Stimulated activated CD4-positive, alpha-beta T cell treated with anti-CD3 and anti-CD28 coated beads, Interleukin-4, amount 100 ng/mL, for 24 hours (primary cell): ENCODE results near the gene HSD3B7.

Experiments
- DNase-seq: peaks from one replicate; pipeline ENCODE4 v3.0.0-alpha.2; 2020

HSD3B7 gene

DNA sequence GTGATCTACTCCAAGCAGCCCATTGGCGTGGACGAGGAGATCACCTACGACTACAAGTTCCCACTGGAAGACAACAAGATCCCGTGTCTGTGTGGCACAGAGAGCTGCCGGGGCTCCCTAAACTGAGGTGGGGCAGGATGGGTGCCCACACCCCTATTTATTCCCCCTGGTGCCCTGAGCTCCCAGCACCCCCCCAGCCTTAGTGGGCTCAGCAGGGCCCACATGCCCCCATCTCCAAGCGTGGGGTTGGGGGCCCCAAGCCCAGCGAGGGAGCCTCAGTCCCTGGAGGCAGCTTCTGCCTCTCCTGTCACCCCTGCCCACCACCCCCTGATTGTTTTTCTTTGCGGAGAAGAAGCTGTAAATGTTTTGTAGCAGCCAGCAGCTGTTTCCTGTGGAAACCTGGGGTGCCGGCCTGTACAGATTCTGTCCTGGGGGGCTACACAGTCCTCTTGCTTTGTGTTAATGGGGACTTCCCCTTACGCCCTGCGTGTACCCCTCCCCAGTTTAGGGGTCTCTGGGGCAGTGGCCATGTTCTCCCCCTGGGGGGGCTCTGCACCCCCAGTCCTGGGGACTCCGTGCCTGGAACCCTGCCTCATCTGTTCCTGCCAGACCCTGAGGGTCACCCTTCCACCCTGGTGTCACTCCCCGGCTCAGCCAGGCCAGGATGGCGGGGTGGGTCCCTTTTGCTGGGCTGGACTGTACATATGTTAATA lies 953 bp upstream of the HSD3B7 start:
- DNase-seq, result no peak

GRCh38 chr16:30985401-30986128 lies 558 bp downstream of the HSD3B7 start:
- no peak for DNase-seq

DNA sequence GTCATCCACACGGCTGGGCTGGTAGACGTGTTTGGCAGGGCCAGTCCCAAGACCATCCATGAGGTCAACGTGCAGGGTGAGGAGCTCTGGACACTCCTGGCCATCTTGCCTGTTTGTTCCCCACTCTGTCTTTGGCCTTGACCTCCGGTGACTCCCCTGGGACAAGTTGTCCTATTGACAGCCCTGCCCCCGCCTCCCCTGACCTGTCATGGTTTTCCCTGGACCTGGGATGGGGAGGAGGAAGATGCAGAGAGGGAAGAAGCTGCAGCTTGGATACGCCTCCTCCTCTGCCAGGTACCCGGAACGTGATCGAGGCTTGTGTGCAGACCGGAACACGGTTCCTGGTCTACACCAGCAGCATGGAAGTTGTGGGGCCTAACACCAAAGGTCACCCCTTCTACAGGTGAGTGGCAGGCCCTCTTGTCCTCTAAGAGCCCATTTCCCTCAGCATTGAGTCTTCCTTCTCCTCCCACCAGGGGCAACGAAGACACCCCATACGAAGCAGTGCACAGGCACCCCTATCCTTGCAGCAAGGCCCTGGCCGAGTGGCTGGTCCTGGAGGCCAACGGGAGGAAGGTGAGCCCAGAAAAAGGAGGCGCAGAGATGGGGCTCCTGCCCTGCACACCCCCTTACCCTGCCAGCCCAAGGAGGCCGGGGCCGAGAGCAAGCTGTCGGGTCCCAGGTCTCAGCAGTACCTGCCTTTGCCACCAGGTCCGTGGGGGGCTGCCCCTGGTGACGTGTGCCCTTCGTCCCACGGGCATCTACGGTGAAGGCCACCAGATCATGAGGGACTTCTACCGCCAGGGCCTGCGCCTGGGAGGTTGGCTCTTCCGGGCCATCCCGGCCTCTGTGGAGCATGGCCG lies 1.4 kb downstream of the HSD3B7 start:
- DNase-seq, result no peak

DNA sequence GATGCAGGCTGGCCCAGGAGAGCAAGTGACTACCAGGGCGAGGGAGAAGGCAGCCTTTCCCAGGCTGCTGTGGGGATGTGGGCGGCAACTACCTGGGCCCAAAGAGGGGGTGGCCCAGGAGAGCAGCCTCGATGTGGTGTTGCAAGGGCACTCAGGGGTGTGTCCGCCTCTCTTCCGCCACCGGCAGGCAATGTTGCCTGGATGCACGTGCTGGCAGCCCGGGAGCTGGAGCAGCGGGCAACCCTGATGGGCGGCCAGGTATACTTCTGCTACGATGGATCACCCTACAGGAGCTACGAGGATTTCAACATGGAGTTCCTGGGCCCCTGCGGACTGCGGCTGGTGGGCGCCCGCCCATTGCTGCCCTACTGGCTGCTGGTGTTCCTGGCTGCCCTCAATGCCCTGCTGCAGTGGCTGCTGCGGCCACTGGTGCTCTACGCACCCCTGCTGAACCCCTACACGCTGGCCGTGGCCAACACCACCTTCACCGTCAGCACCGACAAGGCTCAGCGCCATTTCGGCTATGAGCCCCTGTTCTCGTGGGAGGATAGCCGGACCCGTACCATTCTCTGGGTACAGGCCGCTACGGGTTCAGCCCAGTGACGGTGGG lies 2.7 kb downstream of the HSD3B7 start:
- no peak for DNase-seq

- no peak for DNase-seq
Measured at GRCh38 chr16:30989469-30990047, 4.6 kb downstream of the HSD3B7 start.

DNA sequence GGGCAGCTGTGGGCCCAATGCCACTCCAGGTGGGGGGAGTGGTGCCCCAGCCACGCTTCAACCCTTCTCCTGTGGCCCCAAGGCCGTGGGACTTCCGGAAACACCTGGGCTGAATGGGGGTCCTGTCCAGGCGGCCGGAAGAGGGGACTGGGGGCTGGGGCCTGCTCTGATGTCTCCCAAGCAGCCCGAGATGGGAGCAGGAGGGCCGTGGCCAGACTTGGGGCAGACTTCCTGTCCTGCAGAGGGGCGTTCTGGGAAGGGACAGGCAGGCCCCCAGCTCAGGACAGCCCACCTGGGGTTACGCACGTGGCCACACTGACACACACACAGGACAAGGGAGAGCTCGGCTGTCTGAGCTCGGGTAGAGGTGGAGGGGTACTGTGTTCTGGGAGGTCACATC lies 5.1 kb downstream of the HSD3B7 start:
- no peak for DNase-seq

GRCh38 chr16:30991052-30991451 lies 6.0 kb downstream of the HSD3B7 start:
- DNase-seq, result no peak

DNA sequence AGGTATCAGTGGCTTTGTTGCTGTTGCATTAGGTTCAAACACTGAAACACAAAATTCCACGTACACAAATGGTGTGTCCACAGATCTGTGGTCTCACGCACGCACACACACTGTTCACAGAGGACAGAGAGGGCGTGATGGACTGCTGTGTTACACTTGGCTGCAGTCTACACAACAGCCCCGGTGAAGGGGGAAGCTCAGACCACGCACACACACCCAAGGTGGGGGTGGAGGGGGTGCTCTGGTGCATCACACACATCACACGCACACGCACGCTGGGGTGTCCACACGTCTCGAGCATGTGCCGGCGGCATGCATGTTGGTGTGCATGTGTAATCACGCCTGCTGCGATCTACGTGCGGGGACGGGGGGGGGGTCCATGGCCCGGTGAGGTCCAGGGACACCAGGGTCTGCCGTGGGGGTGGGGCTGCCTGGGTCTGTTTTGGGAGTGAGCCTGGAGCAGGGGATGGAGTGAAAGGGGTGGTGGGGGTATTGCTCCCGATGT lies 7.3 kb downstream of the HSD3B7 start:
- DNase-seq, result no peak

- no peak for DNase-seq
Measured at GRCh38 chr16:30992931-30993816, 8.2 kb downstream of the HSD3B7 start.

DNA sequence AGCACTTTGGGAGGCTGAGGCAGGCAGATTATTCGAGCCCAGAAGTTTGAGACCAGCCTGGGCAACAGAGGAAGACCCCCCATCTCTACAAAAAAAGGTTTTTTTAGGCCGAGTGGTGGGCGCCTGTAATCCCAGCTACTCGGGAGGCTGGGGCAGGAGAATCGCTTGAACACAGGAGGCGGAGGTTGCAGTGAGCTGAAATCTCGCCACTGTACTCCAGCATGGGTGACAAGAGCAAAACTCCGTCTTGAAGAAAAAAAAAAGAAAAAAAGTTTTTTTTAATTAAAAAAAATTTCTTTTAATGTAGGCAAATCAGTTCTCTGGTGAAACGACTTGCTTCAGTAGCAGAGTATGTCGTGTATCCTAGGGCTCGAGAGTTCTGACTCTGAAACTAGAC lies 10.9 kb downstream of the HSD3B7 start:
- DNase-seq, result no peak

DNA sequence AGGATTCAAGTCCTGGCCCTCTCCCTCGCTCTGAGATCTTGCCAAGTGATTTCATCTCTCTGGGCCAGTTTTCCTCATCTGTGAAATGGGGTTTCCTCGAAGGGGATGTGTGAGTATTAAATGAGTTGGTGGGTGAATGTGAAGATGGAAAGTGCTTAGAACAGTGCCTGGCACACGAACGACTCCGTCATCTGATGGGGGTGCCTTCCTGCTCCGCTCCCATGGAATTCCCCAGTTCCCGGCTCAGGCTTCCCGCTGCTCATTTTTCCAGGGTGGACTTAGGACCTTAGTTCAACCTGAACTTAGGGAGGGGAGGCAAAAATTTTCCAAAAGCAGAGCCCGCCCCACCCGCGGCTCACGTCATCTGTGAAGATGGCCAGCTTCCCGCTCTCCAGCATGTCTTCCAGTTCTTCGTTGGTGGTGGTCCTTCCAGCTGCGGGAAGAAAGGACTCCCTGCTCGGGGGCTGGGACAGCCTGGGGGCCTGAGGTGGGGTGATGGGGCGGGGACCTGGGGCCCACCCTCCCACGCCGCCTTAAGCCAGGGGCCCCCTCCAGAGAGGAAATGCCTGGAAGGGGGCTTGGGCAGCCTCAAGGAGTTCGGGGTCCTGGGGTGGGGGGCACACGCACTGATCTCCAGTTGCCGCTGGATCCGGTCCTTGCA lies 11.4 kb downstream of the HSD3B7 start:
- DNase-seq, result no peak

DNA sequence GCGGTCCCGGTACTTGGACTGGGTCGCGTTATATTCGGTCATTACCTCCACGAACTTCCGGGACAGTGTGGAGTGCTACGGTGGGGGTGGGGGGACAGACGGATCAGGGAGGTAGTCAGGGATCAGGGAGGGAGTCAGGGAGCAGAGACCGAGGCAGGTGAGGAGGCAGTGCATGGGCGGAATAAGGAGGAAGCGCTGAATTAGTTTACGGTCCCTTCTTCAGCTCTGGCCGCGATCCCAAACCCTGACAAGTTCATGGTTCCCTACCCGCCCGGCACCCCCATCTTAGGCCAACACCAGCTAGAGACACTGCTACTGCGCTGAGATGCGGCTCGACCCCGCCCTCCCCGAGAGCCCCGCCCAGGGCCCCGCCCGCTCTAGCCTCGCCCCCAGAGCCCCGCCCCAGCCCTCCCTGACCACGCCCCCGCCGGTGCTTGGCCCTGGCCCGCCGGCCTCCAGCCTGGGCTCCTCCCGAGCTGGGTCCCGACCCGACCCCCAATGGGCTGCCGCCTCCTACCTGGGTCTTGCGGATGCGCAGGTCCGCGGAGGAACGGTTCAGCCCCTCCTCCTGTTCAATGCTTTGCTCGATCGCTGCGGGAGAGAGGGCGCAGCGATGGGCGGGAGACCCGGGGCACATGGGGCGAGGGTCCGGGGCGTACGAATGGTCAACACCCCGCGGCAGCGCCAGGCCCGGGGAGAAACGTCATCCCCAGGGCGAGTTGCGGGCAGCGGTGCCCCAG lies 12.1 kb downstream of the HSD3B7 start:
- DNase-seq, result peak; percentile 80

GRCh38 chr16:30997725-30998711 lies 13.0 kb downstream of the HSD3B7 start:
- no peak for DNase-seq

DNA sequence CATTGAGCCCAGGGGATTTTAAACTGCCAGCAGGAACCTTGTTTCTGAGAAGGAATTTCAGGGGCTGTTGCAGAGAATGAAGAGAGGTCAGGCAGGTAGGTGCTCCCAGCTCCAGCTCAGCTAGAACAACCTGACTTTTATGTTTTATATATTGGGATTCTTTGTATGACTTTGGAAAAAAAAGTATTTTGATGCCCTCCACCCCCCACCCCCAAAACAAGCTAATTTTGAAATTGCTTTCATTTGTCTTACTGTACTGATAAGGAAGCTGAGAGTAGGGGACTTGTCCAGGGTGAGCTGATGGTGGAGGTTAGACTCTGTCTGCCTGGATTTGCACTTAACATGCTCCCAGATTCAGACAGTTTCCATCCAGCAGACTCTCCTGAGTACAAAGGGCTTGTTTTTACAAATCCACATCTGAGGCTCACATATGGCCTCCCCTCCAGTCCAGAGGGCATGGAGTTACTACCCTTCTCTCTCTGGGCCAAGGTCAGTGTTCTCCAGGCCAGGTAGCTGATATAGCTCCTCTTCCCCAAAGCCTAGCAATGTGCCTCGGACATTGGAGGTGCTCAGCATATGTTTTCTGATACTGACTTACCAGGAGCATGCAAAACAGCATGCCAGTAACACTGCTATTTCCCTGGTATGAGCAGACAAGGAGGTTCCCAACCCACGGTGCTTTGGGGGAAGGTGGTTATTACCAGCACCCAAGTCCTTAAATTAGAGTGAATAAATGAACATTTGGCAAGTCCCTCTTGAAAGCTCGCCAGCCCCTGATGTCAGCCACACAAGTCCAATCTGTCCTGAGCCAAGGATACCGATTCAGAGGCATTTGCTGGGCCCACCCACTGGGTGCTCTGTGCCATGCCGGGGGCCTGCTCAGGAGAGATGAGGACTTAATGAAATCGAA lies 14.1 kb downstream of the HSD3B7 start:
- no peak for DNase-seq

DNA sequence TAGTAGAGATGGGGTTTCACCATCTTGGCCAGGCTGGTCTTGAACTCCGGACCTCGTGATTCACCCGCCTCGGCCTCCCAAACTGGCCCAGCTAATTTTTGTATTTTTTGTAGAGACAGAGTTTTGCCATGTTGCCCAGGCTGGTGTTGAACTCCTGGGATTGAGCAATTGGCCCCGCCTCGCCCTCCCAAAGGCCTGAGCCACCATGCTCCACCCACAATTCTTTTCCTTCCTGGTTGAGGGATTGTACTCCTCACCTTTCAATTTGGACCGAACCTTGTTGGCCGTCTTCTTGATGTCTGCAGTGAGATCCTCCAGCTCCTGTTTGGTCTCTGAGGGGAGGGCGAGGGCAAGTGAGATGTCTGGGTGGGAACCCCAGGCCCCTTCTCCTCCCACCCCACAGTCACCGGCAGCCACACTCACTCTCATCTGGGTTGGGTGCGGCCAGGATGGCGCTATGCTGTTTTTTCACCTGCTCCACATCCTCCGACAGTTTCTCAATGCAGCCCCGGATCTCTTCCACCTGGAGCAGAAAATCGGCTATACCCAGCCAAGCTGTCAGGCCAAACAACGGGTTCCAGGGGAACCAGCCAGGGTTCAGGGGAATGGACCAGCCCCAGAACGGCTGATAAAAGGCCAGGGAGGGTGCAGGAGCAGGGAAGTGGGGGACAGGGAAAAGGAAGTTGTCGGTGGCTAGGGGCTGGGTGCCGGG lies 15.8 kb downstream of the HSD3B7 start:
- no peak for DNase-seq

DNA sequence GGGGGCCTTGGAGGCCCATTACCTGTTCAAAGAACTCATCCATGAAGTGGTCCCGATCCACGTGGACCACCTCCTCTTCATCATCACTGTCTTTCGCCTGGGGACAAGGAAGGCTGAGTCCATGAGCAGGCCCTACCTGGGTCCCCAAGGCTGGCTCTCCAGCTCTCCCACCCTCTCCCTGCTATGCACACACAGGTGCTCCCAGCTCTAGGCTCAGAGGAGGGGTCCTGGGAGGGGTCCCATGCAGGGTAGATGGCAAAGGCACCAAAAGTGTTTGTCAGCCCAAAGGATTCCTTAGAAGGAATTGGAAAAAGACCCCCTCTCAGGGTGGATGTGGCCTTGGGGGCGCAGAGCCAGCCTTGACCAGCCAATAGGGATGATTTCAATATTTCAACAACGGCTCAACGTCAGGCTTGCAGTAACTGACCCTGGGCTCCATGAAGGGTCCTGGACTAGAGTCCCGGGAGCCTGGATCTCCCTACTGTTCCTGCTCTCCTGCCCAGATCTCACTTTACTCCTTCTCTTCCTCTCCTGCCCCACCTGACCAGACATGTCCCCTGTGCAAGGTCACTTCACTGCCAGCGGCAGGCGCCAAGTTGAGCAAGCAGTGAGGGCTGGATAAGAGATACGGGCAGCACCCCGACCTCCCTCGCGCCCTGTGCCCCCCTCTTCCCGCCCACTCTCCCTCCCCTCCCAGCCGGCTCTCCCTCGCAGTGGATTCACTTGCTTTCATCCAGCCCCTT lies 16.7 kb downstream of the HSD3B7 start:
- DNase-seq, result no peak
